LHCN-M2 (cell line): ENCODE data around the gene C1QTNF7. TPM values are rescaled to one million over a fixed set of nuclear protein-coding genes. Genes with fewer than 3 reads are reported as not detected.

Experiments used
- total RNA-seq: library from RNA; depleted of rRNA; stranded (reverse); fragments of >200 nt; gene quantifications from 2 replicates; pipeline ENCODE4 v1.2.3, GENCODE V29; 2014; rRNA removed

Gene C1QTNF7
- total RNA-seq, 1 experiment from 2014 or later: not detected

Other genes with a start within 250 kb of the C1QTNF7 start
- 24.9 and 31.5 TPM in 2 replicates for gene CC2D2A, start 41.8 kb downstream of the C1QTNF7 start, total RNA-seq
- 165 and 167 TPM in 2 replicates for gene FBXL5, start 227.3 kb downstream of the C1QTNF7 start, total RNA-seq